ENCODE measurements around the gene DAAM2. TPM values are rescaled to one million over a fixed set of nuclear protein-coding genes. Genes with fewer than 3 reads are reported as not detected.

DAAM2 gene
- total and polyA plus RNA-seq, 9 of the 15 experiments (the other 6 are each of a cell fraction or from before 2014, with no cell fraction given): 0.01 to 0.07 TPM; not detected in 7

- H4K20me1 ChIP-seq (replicated peaks; ENCODE audit: control insufficient read depth, insufficient read depth, low read length): no peaks in the 10 kb centered on the region
- ATAC-seq (no peak), FAIRE-seq (no peak), DNase-seq (ENCODE audit: extremely low read depth in 1 of 4, low spot score in 3 of 4) (no peak)
- TF ChIP-seq GATA2 (CRISPR knock-in tag; IDR thresholded peaks at IDR 0.05) (no peak), PHTF2 (CRISPR knock-in tag; IDR thresholded peaks at IDR 0.05) (no peak), RHOXF2B (CRISPR knock-in tag; conservative IDR thresholded peaks at IDR 0.05) (no peak), RBM17 (IDR thresholded peaks at IDR 0.05; ENCODE audit: borderline replicate concordance, low read depth, low read length) (no peak), RBBP5 (IDR thresholded peaks at IDR 0.05; ENCODE audit: borderline replicate concordance, insufficient read depth, low read length, poor library complexity, severe bottlenecking) (no peak), SREBF1 (IDR thresholded peaks at IDR 0.05; ENCODE audit: borderline replicate concordance, low read depth, low read length) (no peak), ZKSCAN8 (CRISPR knock-in tag; IDR thresholded peaks at IDR 0.05) (no peak), ZBTB7A (IDR thresholded peaks at IDR 0.05; ENCODE audit: borderline replicate concordance, control insufficient read depth, low read depth, low read length) (no peak), KDM4B (IDR thresholded peaks at IDR 0.05; ENCODE audit: borderline replicate concordance in 2 of 2, low read depth in 1 of 2) (no peak), ZNF644 (tag; IDR thresholded peaks at IDR 0.05; ENCODE audit: low read depth) (no peak), ZNF41 (CRISPR knock-in tag; conservative IDR thresholded peaks at IDR 0.05) (no peak)
- ChIA-PET CTCF (ENCODE audit: low intra/inter-chr PET ratio) (no interaction called here), POLR2A (interaction anchor here (0.6 to 1.3 kb wide), 3 partner anchors 10 to 11 kb away, joined by 3 read pairs; no protein-coding TSS in a partner anchor)
- BruUV-seq (replicated peaks): no TSS peak
- H3K27ac ChIP-seq (ENCODE audit: extremely low read depth, low read depth, low read length): no peak overlapping the region
- no peaks in the 10 kb centered on the region for H3K9me3 ChIP-seq (replicated peaks; ENCODE audit: control insufficient read depth, insufficient read depth, low read depth, low read length)
- WGBS (ENCODE audit: insufficient coverage, low coverage, missing lambda C conversion rate): 19% methylated on average over 2 of the region's 2 CpGs
- no peak overlapping the region for H3K4me2 ChIP-seq (ENCODE audit: insufficient read depth, low read length)
- intact Hi-C loops (cut with micrococcal nuclease) (no loop called here), in situ Hi-C loops (cut with MboI) (no loop called here)
- H3K9ac ChIP-seq (ENCODE audit: insufficient read depth in 1 of 2, low read depth in 2 of 2, low read length in 2 of 2): no peak overlapping the region
- no peaks in the 10 kb centered on the region for H3K9me1 ChIP-seq (ENCODE audit: control insufficient read depth, insufficient read depth, low read length)
- H2AFZ ChIP-seq (ENCODE audit: low read depth, low read length): no peak overlapping the region
- H3K36me3 ChIP-seq (ENCODE audit: control insufficient read depth, insufficient read depth, low read length): no peaks in the 10 kb centered on the region
- H3K4me3 ChIP-seq: no peak overlapping the region
- no peaks in the 10 kb centered on the region for H3K79me2 ChIP-seq (ENCODE audit: control insufficient read depth, insufficient read depth, low read length)
- peaks cover 8 to 18% of the 10 kb centered on the region in 2 experiments; a peak in 4 of 5 replicates for H3K4me1 ChIP-seq (replicated peaks in 1 of 2; ENCODE audit: control insufficient read depth in 2 of 2, insufficient read depth in 2 of 2, low read length in 2 of 2)
- H3K27me3 ChIP-seq (ENCODE audit: control insufficient read depth in 2 of 2, insufficient read depth in 2 of 2, low read length in 2 of 2): peaks cover 0 to 8% of the 10 kb centered on the region in 2 experiments; a peak in 1 of 5 replicates
These were observed 143.1 kb downstream of the DAAM2 start for GRCh38 chr6:39935241-39935640.
